ENCODE results near the gene GTF2H1.
A peak's percentile ranks its signal among the peaks of the same experiment; 100 is the strongest.
"Not testable (repeated sequence)": the region's sequence is repeated elsewhere in the genome, so short reads cannot be mapped to it uniquely, and the experiment has no call there.

The GTF2H1 gene

GRCh38 chr11:18319914-18320313, 2.5 kb upstream of the GTF2H1 start:
- DNase-seq (ENCODE audit: low spot score) = no peak

GRCh38 chr11:18320617-18321016, 1.8 kb upstream of the GTF2H1 start:
- no peak for DNase-seq (ENCODE audit: low spot score)

GRCh38 chr11:18321578-18321968, 794 bp upstream of the GTF2H1 start:
- DNase-seq (ENCODE audit: low spot score) = no peak

GRCh38 chr11:18322818-18323570, 627 bp downstream of the GTF2H1 start:
- DNase-seq (ENCODE audit: low spot score) = no peak

GRCh38 chr11:18323881-18324280, 1.5 kb downstream of the GTF2H1 start:
- not testable (repeated sequence) for DNase-seq (ENCODE audit: low spot score)

GRCh38 chr11:18324381-18324780, 2.0 kb downstream of the GTF2H1 start:
- no peak for DNase-seq (ENCODE audit: low spot score)

- DNase-seq (ENCODE audit: low spot score) = no peak
Observed at GRCh38 chr11:18329196-18329870, 7.0 kb downstream of the GTF2H1 start.

- DNase-seq (ENCODE audit: low spot score) = no peak
Observed at GRCh38 chr11:18330921-18331320, 8.6 kb downstream of the GTF2H1 start.

GRCh38 chr11:18332302-18332701, 9.9 kb downstream of the GTF2H1 start:
- DNase-seq (ENCODE audit: low spot score) = no peak

GRCh38 chr11:18332891-18333290, 10.5 kb downstream of the GTF2H1 start:
- DNase-seq (ENCODE audit: low spot score) = no peak

GRCh38 chr11:18347471-18348125, 25.2 kb downstream of the GTF2H1 start:
- no peak for DNase-seq (ENCODE audit: low spot score)

GRCh38 chr11:18352581-18352980, 30.2 kb downstream of the GTF2H1 start:
- DNase-seq (ENCODE audit: low spot score) = no peak

GRCh38 chr11:18358646-18359045, 36.3 kb downstream of the GTF2H1 start:
- no peak for DNase-seq (ENCODE audit: low spot score)

- no peak for DNase-seq (ENCODE audit: low spot score)
Observed at GRCh38 chr11:18361154-18361553, 38.8 kb downstream of the GTF2H1 start.

- no peak for DNase-seq (ENCODE audit: low spot score)
Observed at GRCh38 chr11:18364495-18365073, 42.2 kb downstream of the GTF2H1 start.

- no peak for DNase-seq (ENCODE audit: low spot score)
Observed at GRCh38 chr11:18365741-18366140, 43.4 kb downstream of the GTF2H1 start.

GRCh38 chr11:18366286-18366685, 43.9 kb downstream of the GTF2H1 start:
- DNase-seq (ENCODE audit: low spot score) = no peak

- no peak for DNase-seq (ENCODE audit: low spot score)
Observed at GRCh38 chr11:18367431-18367830, 45.1 kb downstream of the GTF2H1 start.

GRCh38 chr11:18368221-18368620, 45.9 kb downstream of the GTF2H1 start:
- peak; percentile 31 for DNase-seq (ENCODE audit: low spot score)

GRCh38 chr11:18369398-18369797, 47.0 kb downstream of the GTF2H1 start:
- no peak for DNase-seq (ENCODE audit: low spot score)

GRCh38 chr11:18371279-18371678, 48.9 kb downstream of the GTF2H1 start:
- no peak for DNase-seq (ENCODE audit: low spot score)

GRCh38 chr11:18372201-18372600, 49.8 kb downstream of the GTF2H1 start:
- no peak for DNase-seq (ENCODE audit: low spot score)

- no peak for DNase-seq (ENCODE audit: low spot score)
Observed at GRCh38 chr11:18374956-18375355, 52.6 kb downstream of the GTF2H1 start.

Measured in AG08396 (cell line).